G401 (cell line): ENCODE data around the gene SLC12A1. TPM values are rescaled to one million over a fixed set of nuclear protein-coding genes. Genes with fewer than 3 reads are reported as not detected.

ENCODE experiments used
- DNase-seq: peaks from one replicate; pipeline ENCODE4 v3.0.0-alpha.2; 2015; ENCODE audit warnings: low spot score
- in situ Hi-C: cut with HindIII; loops from 2 replicates; pipeline ENCODE4 v1.10.0; 2016; ENCODE audit warnings: low sequenced_read_pairs, mixed read lengths
- total RNA-seq: library from RNA; depleted of rRNA; stranded (reverse); fragments of >200 nt; shearing (Covaris generic); gene quantifications from 2 replicates; pipeline ENCODE4 v1.2.3, GENCODE V29; 2014

The SLC12A1 gene
- total RNA-seq, 1 experiment from 2014 or later: not detected

GRCh38 chr15:48233246-48233645 lies 27.1 kb downstream of the SLC12A1 start:
- in situ Hi-C loops: no loop called here
- DNase-seq: no peak

- in situ Hi-C loops: no loop called here
These were observed 33.2 kb downstream of the SLC12A1 start for GRCh38 chr15:48239334-48239733.

GRCh38 chr15:48242015-48242414 lies 35.9 kb downstream of the SLC12A1 start:
- in situ Hi-C loops: no loop called here
- DNase-seq: no peak

More at GRCh38 chr15:48239334-48239733, 33.2 kb downstream of the SLC12A1 start:
- no peak for DNase-seq

- in situ Hi-C loops: no loop called here
These were observed 36.4 kb downstream of the SLC12A1 start for GRCh38 chr15:48242535-48242934.

GRCh38 chr15:48244921-48245320 lies 38.8 kb downstream of the SLC12A1 start:
- in situ Hi-C loops: no loop called here

More at GRCh38 chr15:48242535-48242934, 36.4 kb downstream of the SLC12A1 start:
- no peak for DNase-seq

GRCh38 chr15:48248414-48248813 lies 42.3 kb downstream of the SLC12A1 start:
- no peak for DNase-seq
- in situ Hi-C loops: no loop called here

More at GRCh38 chr15:48244921-48245320, 38.8 kb downstream of the SLC12A1 start:
- no peak for DNase-seq

GRCh38 chr15:48250640-48251076 lies 44.6 kb downstream of the SLC12A1 start:
- in situ Hi-C loops: no loop called here
- peak; percentile 66 for DNase-seq

- DNase-seq: no peak
- in situ Hi-C loops: no loop called here
These were observed 47.1 kb downstream of the SLC12A1 start for GRCh38 chr15:48253172-48253571.

GRCh38 chr15:48265135-48265534 lies 59.0 kb downstream of the SLC12A1 start:
- no peak for DNase-seq
- in situ Hi-C loops: no loop called here

- DNase-seq: no peak
- in situ Hi-C loops: no loop called here
These were observed 60.1 kb downstream of the SLC12A1 start for GRCh38 chr15:48266024-48266689.

GRCh38 chr15:48267766-48268165 lies 61.7 kb downstream of the SLC12A1 start:
- in situ Hi-C loops: no loop called here

GRCh38 chr15:48273049-48273448 lies 66.9 kb downstream of the SLC12A1 start:
- DNase-seq: no peak
- in situ Hi-C loops: no loop called here

More at GRCh38 chr15:48267766-48268165, 61.7 kb downstream of the SLC12A1 start:
- no peak for DNase-seq

- in situ Hi-C loops: no loop called here
- DNase-seq: no peak
These were observed 72.6 kb downstream of the SLC12A1 start for GRCh38 chr15:48278666-48279065.

- in situ Hi-C loops: no loop called here
- no peak for DNase-seq
These were observed 73.5 kb downstream of the SLC12A1 start for GRCh38 chr15:48279608-48280007.

GRCh38 chr15:48281674-48282073 lies 75.6 kb downstream of the SLC12A1 start:
- in situ Hi-C loops: no loop called here
- DNase-seq: no peak

- in situ Hi-C loops: no loop called here
- no peak for DNase-seq
These were observed 76.1 kb downstream of the SLC12A1 start for GRCh38 chr15:48282216-48282615.

- in situ Hi-C loops: no loop called here
- DNase-seq: no peak
These were observed 77.5 kb downstream of the SLC12A1 start for GRCh38 chr15:48283396-48284145.

- in situ Hi-C loops: no loop called here
- peak; percentile 84 for DNase-seq
These were observed 79.5 kb downstream of the SLC12A1 start for GRCh38 chr15:48285329-48286214.

GRCh38 chr15:48289628-48290027 lies 83.5 kb downstream of the SLC12A1 start:
- in situ Hi-C loops: no loop called here
- no peak for DNase-seq

GRCh38 chr15:48292458-48292857 lies 86.4 kb downstream of the SLC12A1 start:
- in situ Hi-C loops: no loop called here
- no peak for DNase-seq
